Sigmoid colon (tissue), 7 donors: ENCODE measurements around the gene CYP26B1. TPM values are rescaled to one million over a fixed set of nuclear protein-coding genes. Genes with fewer than 3 reads are reported as not detected.

Experiments used
- DNase-seq: peaks from one replicate; pipeline ENCODE4 v3.0.0-alpha.2; 2019
- H3K27ac ChIP-seq, 4 donors: fragments of 200-600 bp; sonication (generic); one replicate each; pipeline ENCODE4 v1.5.1; 2016 to 2019; ENCODE audit warnings: mild to moderate bottlenecking in 1 of 4
- H3K27me3 ChIP-seq, 3 donors: fragments of 200-600 bp; sonication (generic); one replicate each; pipeline ENCODE4 v1.5.1; 2019; ENCODE audit warnings: mild to moderate bottlenecking in 1 of 3
- H3K36me3 ChIP-seq, 4 donors: fragments of 200-600 bp; sonication (generic); one replicate each; pipeline ENCODE4 v1.5.1; 2016 to 2019
- H3K4me1 ChIP-seq, 4 donors: fragments of 200-600 bp; sonication (generic); one replicate each; pipeline ENCODE4 v1.5.1; 2017 to 2019
- H3K4me3 ChIP-seq, 4 donors: fragments of 200-600 bp; sonication (generic); one replicate each; pipeline ENCODE4 v1.5.1; 2017 to 2019; ENCODE audit warnings: mild to moderate bottlenecking in 2 of 4, moderate library complexity in 1 of 4
- H3K9me3 ChIP-seq, 4 donors: fragments of 200-600 bp in 3 of 4; sonication (generic) in 3 of 4; one replicate each; pipeline versions ENCODE4 v1.5.1 to v1.6.1; 2013 to 2019
- EP300 ChIP-seq, 4 donors: sonication (generic); formaldehyde crosslinking; IDR thresholded peaks; one replicate each; pipeline ENCODE4 v1.6.1; 2017; ENCODE audit warnings: antibody characterized with exemption in 4 of 4
- POLR2A ChIP-seq, 2 donors: fragments of 450-650 bp; IDR thresholded peaks; one replicate each; pipeline ENCODE4 v1.6.1; 2016; ENCODE audit warnings: antibody characterized with exemption in 2 of 2, mild to moderate bottlenecking in 2 of 2, moderate library complexity in 2 of 2
- POLR2AphosphoS5 ChIP-seq, 4 donors: sonication (generic); formaldehyde crosslinking; IDR thresholded peaks; one replicate each; pipeline ENCODE4 v1.6.1; 2017; ENCODE audit warnings: antibody characterized with exemption in 4 of 4
- WGBS, 2 donors: extraction: QIAGEN DNeasy Blood & Tissue Kit; methylation state at CpG; one replicate each; pipeline ENCODE4 v1.1.7; 2013; 5-methylcytosine and 5-hydroxymethylcytosine counted together
- intact Hi-C: fragments of 100-400 bp; cut with DNase I; formaldehyde crosslinking; loops from one replicate; pipeline ENCODE4 v1.15.1; 2023
- polyA plus RNA-seq, 3 donors: library from polyadenylated mRNA; stranded (reverse); fragments of 200-250 nt; gene quantifications; one replicate each; pipeline ENCODE4 v1.2.3, GENCODE V29; 2013
- total RNA-seq, 4 donors: library from RNA; depleted of rRNA; stranded (reverse); fragments of >200 nt; gene quantifications; one replicate each; pipeline ENCODE4 v1.1.0, GENCODE V29; 2016
- TF ChIP-seq, protein P1 (sequence below), 4 experiments: fragments of 450-650 bp in 3 of 4; fragments of 200-600 bp in 1 of 4; IDR thresholded peaks; one replicate each; pipeline ENCODE4 v1.5.1; 2016 to 2019; ENCODE audit warnings: antibody characterized with exemption in 4 of 4, mild to moderate bottlenecking in 3 of 4, moderate library complexity in 2 of 4
- donor health status: healthy with polysubstance abuse.
- donor health status: Bipolar disorder and iron deficiency.
- donor health status: healthy.

CYP26B1 gene
- total and polyA plus RNA-seq, 7 donors: 0.46 to 5.0 (median 2.5) TPM

DNA sequence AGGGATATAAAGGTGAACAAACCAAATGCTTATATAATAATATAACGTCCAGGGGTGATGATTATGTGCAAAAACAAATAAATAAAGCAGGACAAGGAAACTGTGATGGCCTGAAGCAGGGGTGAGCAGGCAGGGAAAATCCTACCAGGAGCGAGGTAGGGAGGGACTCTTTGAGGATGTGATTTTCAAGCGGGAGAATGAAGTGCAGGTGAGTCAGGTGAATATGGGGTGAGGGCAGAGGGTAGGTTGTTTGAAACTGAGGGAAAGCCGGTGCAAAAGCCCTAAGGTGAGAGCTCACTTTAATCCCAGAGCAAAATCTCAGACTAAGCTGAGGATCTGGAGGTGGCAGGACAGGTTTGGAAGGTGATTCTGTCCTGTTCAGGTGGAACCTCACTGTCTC is 40.7 kb downstream of the CYP26B1 start:
- H3K9me3 ChIP-seq: no peaks in the 10 kb centered on the region
- no peaks in the 10 kb centered on the region for H3K27me3 ChIP-seq
- H3K4me3 ChIP-seq: no peak overlapping the region
- TF ChIP-seq EP300 (IDR thresholded peaks at IDR 0.05) (no peak), POLR2A (IDR thresholded peaks at IDR 0.05) (no peak), POLR2AphosphoS5 (IDR thresholded peaks at IDR 0.05) (no peak)
- TF ChIP-seq, protein P1, sequence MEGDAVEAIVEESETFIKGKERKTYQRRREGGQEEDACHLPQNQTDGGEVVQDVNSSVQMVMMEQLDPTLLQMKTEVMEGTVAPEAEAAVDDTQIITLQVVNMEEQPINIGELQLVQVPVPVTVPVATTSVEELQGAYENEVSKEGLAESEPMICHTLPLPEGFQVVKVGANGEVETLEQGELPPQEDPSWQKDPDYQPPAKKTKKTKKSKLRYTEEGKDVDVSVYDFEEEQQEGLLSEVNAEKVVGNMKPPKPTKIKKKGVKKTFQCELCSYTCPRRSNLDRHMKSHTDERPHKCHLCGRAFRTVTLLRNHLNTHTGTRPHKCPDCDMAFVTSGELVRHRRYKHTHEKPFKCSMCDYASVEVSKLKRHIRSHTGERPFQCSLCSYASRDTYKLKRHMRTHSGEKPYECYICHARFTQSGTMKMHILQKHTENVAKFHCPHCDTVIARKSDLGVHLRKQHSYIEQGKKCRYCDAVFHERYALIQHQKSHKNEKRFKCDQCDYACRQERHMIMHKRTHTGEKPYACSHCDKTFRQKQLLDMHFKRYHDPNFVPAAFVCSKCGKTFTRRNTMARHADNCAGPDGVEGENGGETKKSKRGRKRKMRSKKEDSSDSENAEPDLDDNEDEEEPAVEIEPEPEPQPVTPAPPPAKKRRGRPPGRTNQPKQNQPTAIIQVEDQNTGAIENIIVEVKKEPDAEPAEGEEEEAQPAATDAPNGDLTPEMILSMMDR (IDR thresholded peaks at IDR 0.05): no peak
- WGBS, 2 donors: 22 to 65% methylated on average over 4 of the region's 4 CpGs
- no peak overlapping the region for H3K27ac ChIP-seq
- intact Hi-C loops: no loop called here
- DNase-seq: no peak
- H3K4me1 ChIP-seq: no peaks in the 10 kb centered on the region
- H3K36me3 ChIP-seq: no peaks in the 10 kb centered on the region

DNA sequence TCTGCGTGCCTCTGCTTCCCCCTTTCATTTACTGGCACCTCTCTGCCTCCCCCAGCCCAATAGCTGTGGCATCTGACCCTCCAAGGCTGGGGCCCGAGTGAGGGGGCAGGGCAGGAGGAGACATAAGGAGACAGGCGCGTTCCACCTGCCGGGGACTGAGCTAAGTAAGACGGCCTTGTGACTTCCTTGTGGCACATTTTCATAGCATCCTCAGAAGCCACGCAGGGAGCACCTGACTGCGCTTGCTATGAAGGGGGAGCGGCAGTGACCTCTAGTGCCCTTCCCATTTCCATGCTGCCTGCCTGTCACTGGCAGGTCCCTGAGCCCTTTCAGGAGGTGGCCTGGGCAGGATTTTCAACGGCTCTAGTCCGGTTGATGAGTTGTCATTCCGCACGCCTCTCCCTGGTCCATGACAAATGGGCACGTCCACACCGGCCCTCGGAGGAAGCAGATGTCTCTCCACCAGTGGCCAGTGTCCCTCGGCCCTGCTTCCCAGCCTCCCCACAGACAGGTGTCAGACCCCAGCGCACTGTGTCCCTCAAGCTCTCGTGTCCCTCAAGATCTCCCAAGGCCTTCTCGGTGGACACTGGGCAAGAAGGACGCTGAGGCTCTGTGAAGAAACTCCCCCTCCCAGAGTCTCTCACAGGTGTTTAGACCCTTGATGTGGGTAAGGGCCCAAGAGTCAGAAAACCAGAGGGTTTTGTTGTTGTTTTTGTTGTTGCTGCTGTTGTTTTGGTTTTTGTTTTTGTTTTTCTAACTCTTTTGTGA is 42.7 kb downstream of the CYP26B1 start:
- TF ChIP-seq POLR2A (IDR thresholded peaks at IDR 0.05) (no peak), EP300 (IDR thresholded peaks at IDR 0.05) (no peak), POLR2AphosphoS5 (IDR thresholded peaks at IDR 0.05) (no peak)
- TF ChIP-seq, protein P1 (IDR thresholded peaks at IDR 0.05): no peak
- H3K4me3 ChIP-seq: no peak overlapping the region
- WGBS, 2 donors: 69 to 77% methylated on average over 21 of the region's 21 CpGs

DNA sequence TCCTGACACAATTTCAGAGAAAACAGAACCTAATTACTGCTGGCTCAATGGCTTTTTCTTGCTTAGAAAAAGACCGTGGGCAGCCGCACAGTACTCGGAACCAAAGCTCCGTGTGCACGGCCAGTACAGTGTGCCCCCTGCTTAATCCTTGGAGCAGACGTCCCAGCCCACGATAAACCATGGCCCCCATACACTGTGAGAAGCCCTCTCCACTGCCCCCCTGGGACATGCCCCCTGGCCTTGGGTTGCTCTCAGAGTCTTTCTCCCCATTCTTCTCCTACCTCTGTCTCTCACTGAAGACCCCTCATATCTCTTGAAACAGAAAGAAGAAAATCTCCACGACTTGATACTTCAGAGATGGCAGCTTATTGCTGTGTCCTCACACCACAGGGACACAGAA is 44.0 kb downstream of the CYP26B1 start:
- Histone ChIP-seq H3K4me1 (no peaks in the 10 kb centered on the region), H3K27me3 (no peaks in the 10 kb centered on the region), H3K36me3 (no peaks in the 10 kb centered on the region), H3K9me3 (no peaks in the 10 kb centered on the region), H3K27ac (no peak overlapping the region), H3K4me3 (no peak overlapping the region)
- WGBS, 2 donors: 89 to 93% methylated on average over 8 of the region's 8 CpGs
- DNase-seq: no peak
- intact Hi-C loops: no loop called here
- TF ChIP-seq, protein P1 (IDR thresholded peaks at IDR 0.05): no peak
- TF ChIP-seq EP300 (IDR thresholded peaks at IDR 0.05) (no peak), POLR2A (IDR thresholded peaks at IDR 0.05) (no peak), POLR2AphosphoS5 (IDR thresholded peaks at IDR 0.05) (no peak)

More for the DNA sequence above, 42.7 kb downstream of the CYP26B1 start:
- Histone ChIP-seq H3K27me3 (no peaks in the 10 kb centered on the region), H3K36me3 (no peaks in the 10 kb centered on the region), H3K27ac (no peak overlapping the region), H3K4me1 (no peaks in the 10 kb centered on the region), H3K9me3 (no peaks in the 10 kb centered on the region)
- DNase-seq: peak; percentile 60
- intact Hi-C loops: no loop called here

DNA sequence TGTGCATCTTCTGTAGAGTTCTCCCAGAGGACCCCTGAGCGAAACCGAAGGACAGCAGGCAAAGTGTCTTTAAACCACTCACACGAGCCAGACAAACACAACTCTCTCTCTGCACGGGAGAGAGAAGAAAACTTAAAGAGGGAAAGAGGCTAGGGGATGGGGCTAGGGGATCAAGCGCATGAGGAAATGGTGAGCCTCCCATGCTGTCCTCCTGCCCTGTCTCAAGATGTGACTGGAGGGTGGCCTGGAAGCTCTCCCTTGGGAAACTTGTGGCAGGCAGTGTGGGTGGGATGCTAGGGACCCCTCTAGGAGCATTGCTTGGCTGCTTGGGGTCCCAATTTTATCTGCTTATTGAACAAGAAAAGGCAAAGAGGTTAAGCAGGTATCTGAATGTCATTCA is 44.5 kb downstream of the CYP26B1 start:
- Histone ChIP-seq H3K27me3 (no peaks in the 10 kb centered on the region), H3K4me1 (no peaks in the 10 kb centered on the region), H3K27ac (no peak overlapping the region), H3K36me3 (no peaks in the 10 kb centered on the region), H3K4me3 (no peak overlapping the region), H3K9me3 (no peaks in the 10 kb centered on the region)
- intact Hi-C loops: no loop called here
- TF ChIP-seq EP300 (IDR thresholded peaks at IDR 0.05): no peak
- TF ChIP-seq POLR2A (IDR thresholded peaks at IDR 0.05): no peak
- TF ChIP-seq, protein P1 (IDR thresholded peaks at IDR 0.05): no peak
- no peak for TF ChIP-seq POLR2AphosphoS5 (IDR thresholded peaks at IDR 0.05)
- DNase-seq: no peak
- WGBS, 2 donors: 70 to 77% methylated on average over 5 of the region's 5 CpGs
